Pancreas (tissue), 10 donors: ENCODE results near the gene SLC27A2. TPM values are rescaled to one million over a fixed set of nuclear protein-coding genes. Genes with fewer than 3 reads are reported as not detected.
"Not testable (repeated sequence)": the region's sequence is repeated elsewhere in the genome, so short reads cannot be mapped to it uniquely, and the experiment has no call there.

Experiments used
- ATAC-seq, 4 donors: fragments of 200-7000 bp; cut with Tn5 transposase; one replicate each; pipeline versions ENCODE4 v1.8.0 to v1.9.1; 2020; ENCODE audit warnings: mild to moderate bottlenecking in 4 of 4, moderate library complexity in 4 of 4
- DNase-seq, 6 donors: peaks; one replicate each; pipeline ENCODE4 v3.0.0-alpha.2; 2020
- FAIRE-seq: peaks from 2 replicates; lab custom pipeline; 2012; peaks lifted over from hg19 to GRCh38; lab: Jason Lieb, UNC
- H3K27ac ChIP-seq, 4 donors: fragments of 200-600 bp; sonication (generic); 1 replicate in 3 of 4; 2 replicates in 1 of 4; pipeline versions ENCODE4 v1.5.0 to v1.8.0; 2020
- H3K27me3 ChIP-seq, 4 donors: fragments of 200-600 bp; one replicate each; pipeline ENCODE4 v1.8.0; 2021
- H3K36me3 ChIP-seq, 3 donors: fragments of 200-600 bp; sonication (generic) in 1 of 3; one replicate each; pipeline versions ENCODE4 v1.5.0 to v1.8.0; 2020 to 2021
- H3K4me1 ChIP-seq, 3 donors: fragments of 200-600 bp; one replicate each; pipeline ENCODE4 v1.8.0; 2021
- H3K4me3 ChIP-seq, 4 donors: fragments of 200-600 bp; sonication (generic) in 2 of 4; one replicate each; pipeline versions ENCODE4 v1.5.0 to v1.8.0; 2020 to 2021
- H3K9me3 ChIP-seq, 4 donors: fragments of 200-600 bp; one replicate each; pipeline ENCODE4 v1.8.0; 2021
- CTCF ChIP-seq, 4 donors: fragments of 200-600 bp; sonication (generic) in 3 of 4; IDR thresholded peaks; one replicate each; pipeline versions ENCODE4 v1.5.0 to v1.8.0; 2021; ENCODE audit warnings: antibody characterized with exemption in 4 of 4
- WGBS, 2 donors: extraction: QIAGEN DNeasy Blood & Tissue Kit; methylation state at CpG; one replicate each; pipeline ENCODE4 v1.1.7; 2013; 5-methylcytosine and 5-hydroxymethylcytosine counted together
- intact Hi-C, 3 donors: fragments of 100-400 bp; cut with DNase I; formaldehyde crosslinking; loops; one replicate each; pipeline versions ENCODE4 v1.11.1 to v1.14.2; 2022
- polyA plus RNA-seq, 2 donors: library from polyadenylated mRNA; stranded (reverse); fragments of 200-250 nt; gene quantifications; one replicate each; pipeline ENCODE4 v1.2.3, GENCODE V29; 2013
- total RNA-seq, 6 donors: library from RNA; stranded (reverse); fragmentation: NEBNext Ultra II Directional in 4 of 6; extraction: Animal tissue kit (Norgen Biotek cat#: 25700) in 4 of 6; gene quantifications; one replicate each; pipeline versions ENCODE4 v1.2.1 to v1.2.4, GENCODE V29; 2021 to 2023
- donor health status: healthy with polysubstance abuse.
- donor health status: DM: no; HTN: no; CAD: no; lungs with moderate emphysema.
- donor health status: DM: no; HTN: no; CAD: no.
- donor health status: control.
- donor health status: control.
- donor health status: Bipolar disorder and iron deficiency.
- donor health status: DM: yes; HTN: yes; CAD: no.
- donor health status: DM: no; HTN: no; CAD: no.
- donor health status: DM: no; HTN: no; CAD: no.
- donor health status: DM: yes; HTN: yes; CAD: no.

SLC27A2 gene
- total and polyA plus RNA-seq, 8 donors: 1.5 to 6.1 (median 3.2) TPM

GRCh38 chr15:50184863-50185504, 3.0 kb downstream of the SLC27A2 start:
- Histone ChIP-seq H3K27ac (no peak overlapping the region), H3K36me3 (no peaks in the 10 kb centered on the region), H3K4me1 (no peaks in the 10 kb centered on the region), H3K9me3 (no peaks in the 10 kb centered on the region), H3K4me3 (no peak overlapping the region), H3K27me3 (no peaks in the 10 kb centered on the region)
- intact Hi-C loops: no loop called here
- FAIRE-seq: no peak
- ATAC-seq: no peak
- WGBS, 2 donors: 51 to 81% methylated on average over 3 of the region's 3 CpGs
- no peak for TF ChIP-seq CTCF (IDR thresholded peaks at IDR 0.05)
- no peak for DNase-seq

GRCh38 chr15:50186090-50186489, 4.1 kb downstream of the SLC27A2 start:
- 98 to 99% methylated on average over 4 of the region's 4 CpGs for WGBS, 2 donors
- DNase-seq (no peak), ATAC-seq (no peak), FAIRE-seq (no peak)
- no peaks in the 10 kb centered on the region for H3K27me3 ChIP-seq
- H3K27ac ChIP-seq: no peak overlapping the region
- no peak for TF ChIP-seq CTCF (IDR thresholded peaks at IDR 0.05)
- H3K4me1 ChIP-seq: no peaks in the 10 kb centered on the region
- intact Hi-C loops: no loop called here
- no peak overlapping the region for H3K4me3 ChIP-seq
- H3K36me3 ChIP-seq: no peaks in the 10 kb centered on the region
- no peaks in the 10 kb centered on the region for H3K9me3 ChIP-seq

GRCh38 chr15:50186752-50187151, 4.8 kb downstream of the SLC27A2 start:
- no peaks in the 10 kb centered on the region for H3K9me3 ChIP-seq
- no peak for FAIRE-seq
- H3K27me3 ChIP-seq: no peaks in the 10 kb centered on the region
- intact Hi-C loops: no loop called here
- no peaks in the 10 kb centered on the region for H3K4me1 ChIP-seq
- H3K4me3 ChIP-seq: no peak overlapping the region
- DNase-seq: no peak
- 92% methylated on average over 1 of the region's 1 CpG for WGBS, 2 donors
- H3K36me3 ChIP-seq: no peaks in the 10 kb centered on the region
- H3K27ac ChIP-seq: no peak overlapping the region
- no peak for ATAC-seq
- TF ChIP-seq CTCF (IDR thresholded peaks at IDR 0.05): no peak

- DNase-seq (no peak), FAIRE-seq (no peak), ATAC-seq (no peak)
- Histone ChIP-seq H3K27me3 (no peaks in the 10 kb centered on the region), H3K4me1 (no peaks in the 10 kb centered on the region), H3K9me3 (no peaks in the 10 kb centered on the region), H3K36me3 (no peaks in the 10 kb centered on the region), H3K27ac (no peak overlapping the region), H3K4me3 (no peak overlapping the region)
- WGBS, 2 donors: 70 to 78% methylated on average over 2 of the region's 2 CpGs
- TF ChIP-seq CTCF (IDR thresholded peaks at IDR 0.05): no peak
- intact Hi-C loops: no loop called here
Measured at GRCh38 chr15:50187525-50187924, 5.5 kb downstream of the SLC27A2 start.

- Histone ChIP-seq H3K4me1 (no peaks in the 10 kb centered on the region), H3K36me3 (no peaks in the 10 kb centered on the region), H3K9me3 (no peaks in the 10 kb centered on the region), H3K27me3 (no peaks in the 10 kb centered on the region), H3K27ac (no peak overlapping the region), H3K4me3 (no peak overlapping the region)
- DNase-seq: no peak
- intact Hi-C loops: no loop called here
- TF ChIP-seq CTCF (IDR thresholded peaks at IDR 0.05): no peak
- WGBS, 2 donors: 94 to 95% methylated on average over 2 of the region's 2 CpGs
- ATAC-seq: no peak
- no peak for FAIRE-seq
Measured at GRCh38 chr15:50187997-50188396, 6.0 kb downstream of the SLC27A2 start.

- intact Hi-C loops, FAIRE-seq, H3K4me3 ChIP-seq: not testable (repeated sequence)
Measured at GRCh38 chr15:50188793-50189192, 6.8 kb downstream of the SLC27A2 start.

More at GRCh38 chr15:50188793-50189192, 6.8 kb downstream of the SLC27A2 start:
- not testable (repeated sequence) for H3K4me1 ChIP-seq, ATAC-seq, H3K36me3 ChIP-seq, DNase-seq, H3K9me3 ChIP-seq, H3K27ac ChIP-seq, H3K27me3 ChIP-seq
- 93 to 97% methylated on average over 5 of the region's 5 CpGs for WGBS, 2 donors
